Nephron progenitor cell (in vitro differentiated cells): ENCODE data around the gene ACAN.

ENCODE experiments used
- DNase-seq: peaks from one replicate; pipeline ENCODE4 v3.0.0; 2021
- H3K27ac Mint-ChIP-seq: 2 replicates; pipeline ENCODE4 v1.8.0; 2021; ENCODE audit warnings: mild to moderate bottlenecking, moderate library complexity, mixed read lengths
- H3K27me3 Mint-ChIP-seq: 2 replicates; pipeline ENCODE4 v1.8.0; 2021; ENCODE audit warnings: mild to moderate bottlenecking, low read depth, mixed read lengths; ENCODE audit not compliant: poor library complexity
- H3K36me3 Mint-ChIP-seq: 2 replicates; pipeline ENCODE4 v1.8.0; 2021; ENCODE audit warnings: low read depth, mixed read lengths
- H3K4me1 Mint-ChIP-seq: 2 replicates; pipeline ENCODE4 v1.8.0; 2021; ENCODE audit warnings: mixed read lengths
- H3K4me3 Mint-ChIP-seq: 2 replicates; pipeline ENCODE4 v1.8.0; 2021; ENCODE audit warnings: mild to moderate bottlenecking, moderate library complexity, mixed read lengths
- H3K9me3 Mint-ChIP-seq: 2 replicates; pipeline ENCODE4 v1.8.0; 2021; ENCODE audit warnings: mild to moderate bottlenecking, moderate library complexity, mixed read lengths
- CTCF ChIP-seq: fragments of 200-600 bp; sonication (generic); IDR thresholded peaks from 2 replicates; pipeline ENCODE4 v1.5.0; 2021; ENCODE audit warnings: antibody characterized with exemption

The ACAN gene

GRCh38 chr15:88847144-88847543, 43.9 kb downstream of the ACAN start:
- Mint-ChIP-seq H3K36me3 (no peaks in the 10 kb centered on the region), H3K4me3 (no peak overlapping the region), H3K27ac (peak overlapping the region; percentile 47), H3K9me3 (no peaks in the 10 kb centered on the region), H3K4me1 (peaks cover 41% of the 10 kb centered on the region), H3K27me3 (peaks cover 14% of the 10 kb centered on the region)
- no peak for TF ChIP-seq CTCF
- no peak for DNase-seq

DNA sequence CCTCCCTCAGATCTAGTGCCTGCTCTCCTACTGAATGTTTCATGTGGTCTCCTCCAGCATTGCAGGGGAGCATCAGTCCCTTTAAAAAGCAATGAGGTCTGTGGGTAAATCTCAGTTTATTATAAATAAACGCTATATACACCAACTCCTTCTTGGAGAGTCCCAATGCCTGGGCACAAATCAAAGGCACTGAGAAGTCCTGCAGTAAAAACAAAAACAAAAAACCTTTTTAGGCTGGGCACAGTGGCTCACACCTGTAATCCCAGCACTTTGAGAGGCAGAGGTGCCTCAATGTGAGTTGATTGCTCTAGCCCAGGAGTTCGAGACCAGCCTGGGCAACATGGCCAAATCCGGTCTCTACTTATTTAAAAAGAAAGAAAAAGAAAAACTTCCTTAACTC, 45.0 kb downstream of the ACAN start:
- Mint-ChIP-seq H3K4me3 (no peak overlapping the region), H3K36me3 (no peaks in the 10 kb centered on the region), H3K27ac (no peak overlapping the region), H3K27me3 (peaks cover 18% of the 10 kb centered on the region), H3K4me1 (peaks cover 45% of the 10 kb centered on the region), H3K9me3 (no peaks in the 10 kb centered on the region)
- no peak for DNase-seq
- TF ChIP-seq CTCF = no peak

DNA sequence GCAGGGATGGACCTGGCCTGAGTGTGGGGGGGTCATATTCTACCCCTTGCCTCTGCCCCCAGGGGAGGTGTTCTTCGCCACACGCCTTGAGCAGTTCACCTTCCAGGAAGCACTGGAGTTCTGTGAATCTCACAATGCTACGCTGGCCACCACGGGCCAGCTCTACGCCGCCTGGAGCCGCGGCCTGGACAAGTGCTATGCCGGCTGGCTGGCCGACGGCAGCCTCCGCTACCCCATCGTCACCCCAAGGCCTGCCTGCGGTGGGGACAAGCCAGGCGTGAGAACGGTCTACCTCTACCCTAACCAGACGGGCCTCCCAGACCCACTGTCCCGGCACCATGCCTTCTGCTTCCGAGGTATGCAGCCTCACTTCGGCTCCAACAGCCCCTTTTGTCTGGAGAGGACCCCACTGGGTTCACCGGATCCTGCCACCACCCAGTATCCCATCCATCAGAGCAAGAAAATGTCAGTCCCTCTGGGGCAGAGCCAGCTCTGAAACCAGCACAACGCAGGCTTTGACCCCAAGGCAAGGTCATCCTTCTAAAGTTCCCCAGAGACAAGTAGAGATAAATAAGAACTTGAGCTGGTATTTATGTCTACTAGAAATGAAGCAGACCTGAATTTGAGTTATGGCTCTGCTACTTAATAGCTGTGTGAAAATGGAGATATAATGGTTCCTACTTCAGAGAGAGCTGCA, 46.3 kb downstream of the ACAN start:
- no peak for TF ChIP-seq CTCF
- peaks cover 45% of the 10 kb centered on the region for H3K4me1 Mint-ChIP-seq
- H3K9me3 Mint-ChIP-seq = peaks cover 6% of the 10 kb centered on the region
- H3K36me3 Mint-ChIP-seq = no peaks in the 10 kb centered on the region
- DNase-seq = peak; percentile 59
- H3K27me3 Mint-ChIP-seq = peaks cover 24% of the 10 kb centered on the region
- H3K4me3 Mint-ChIP-seq = no peak overlapping the region
- H3K27ac Mint-ChIP-seq = peak overlapping the region; percentile 89

GRCh38 chr15:88852476-88852875, 49.2 kb downstream of the ACAN start:
- no peaks in the 10 kb centered on the region for H3K36me3 Mint-ChIP-seq

DNA sequence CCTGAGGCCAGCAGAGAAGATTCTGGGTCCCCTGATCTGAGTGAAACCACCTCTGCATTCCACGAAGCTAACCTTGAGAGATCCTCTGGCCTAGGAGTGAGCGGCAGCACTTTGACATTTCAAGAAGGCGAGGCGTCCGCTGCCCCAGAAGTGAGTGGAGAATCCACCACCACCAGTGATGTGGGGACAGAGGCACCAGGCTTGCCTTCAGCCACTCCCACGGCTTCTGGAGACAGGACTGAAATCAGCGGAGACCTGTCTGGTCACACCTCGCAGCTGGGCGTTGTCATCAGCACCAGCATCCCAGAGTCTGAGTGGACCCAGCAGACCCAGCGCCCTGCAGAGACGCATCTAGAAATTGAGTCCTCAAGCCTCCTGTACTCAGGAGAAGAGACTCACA, 55.7 kb downstream of the ACAN start:
- peaks cover 5% of the 10 kb centered on the region for H3K36me3 Mint-ChIP-seq
- peaks cover 21% of the 10 kb centered on the region for H3K27me3 Mint-ChIP-seq
- no peak overlapping the region for H3K27ac Mint-ChIP-seq
- no peak overlapping the region for H3K4me3 Mint-ChIP-seq
- TF ChIP-seq CTCF = no peak
- H3K9me3 Mint-ChIP-seq = peaks cover 17% of the 10 kb centered on the region
- no peak for DNase-seq
- H3K4me1 Mint-ChIP-seq = peaks cover 11% of the 10 kb centered on the region

More at GRCh38 chr15:88852476-88852875, 49.2 kb downstream of the ACAN start:
- H3K4me3 Mint-ChIP-seq = no peak overlapping the region
- no peak for DNase-seq
- H3K9me3 Mint-ChIP-seq = peaks cover 13% of the 10 kb centered on the region
- H3K27me3 Mint-ChIP-seq = peaks cover 27% of the 10 kb centered on the region
- H3K27ac Mint-ChIP-seq = no peak overlapping the region
- peaks cover 37% of the 10 kb centered on the region for H3K4me1 Mint-ChIP-seq
- TF ChIP-seq CTCF = no peak

- no peak for TF ChIP-seq CTCF
- Mint-ChIP-seq H3K27ac (no peak overlapping the region), H3K36me3 (peaks cover 5% of the 10 kb centered on the region), H3K4me3 (no peak overlapping the region), H3K9me3 (peaks cover 15% of the 10 kb centered on the region), H3K4me1 (peaks cover 11% of the 10 kb centered on the region), H3K27me3 (peaks cover 18% of the 10 kb centered on the region)
- DNase-seq = no peak
Observed at GRCh38 chr15:88859550-88859949, 56.3 kb downstream of the ACAN start.
